DMS53 treated with DMSO at 0.1 percent for 48 hours (cell line): ENCODE measurements around the gene FOXP1.

Experiments used
- DNase-seq: peaks from one replicate; lab custom pipeline; 2025; ENCODE audit not compliant: unreplicated experiment; lab: John Stamatoyannopoulos, UW

Gene FOXP1

GRCh38 chr3:71090207-71090606 lies 493.3 kb downstream of the FOXP1 start:
- no peak for DNase-seq

- no peak for DNase-seq
Measured at GRCh38 chr3:71089271-71089847, 494.2 kb downstream of the FOXP1 start.

- no peak for DNase-seq
Measured at GRCh38 chr3:71088742-71089141, 494.8 kb downstream of the FOXP1 start.

DNA sequence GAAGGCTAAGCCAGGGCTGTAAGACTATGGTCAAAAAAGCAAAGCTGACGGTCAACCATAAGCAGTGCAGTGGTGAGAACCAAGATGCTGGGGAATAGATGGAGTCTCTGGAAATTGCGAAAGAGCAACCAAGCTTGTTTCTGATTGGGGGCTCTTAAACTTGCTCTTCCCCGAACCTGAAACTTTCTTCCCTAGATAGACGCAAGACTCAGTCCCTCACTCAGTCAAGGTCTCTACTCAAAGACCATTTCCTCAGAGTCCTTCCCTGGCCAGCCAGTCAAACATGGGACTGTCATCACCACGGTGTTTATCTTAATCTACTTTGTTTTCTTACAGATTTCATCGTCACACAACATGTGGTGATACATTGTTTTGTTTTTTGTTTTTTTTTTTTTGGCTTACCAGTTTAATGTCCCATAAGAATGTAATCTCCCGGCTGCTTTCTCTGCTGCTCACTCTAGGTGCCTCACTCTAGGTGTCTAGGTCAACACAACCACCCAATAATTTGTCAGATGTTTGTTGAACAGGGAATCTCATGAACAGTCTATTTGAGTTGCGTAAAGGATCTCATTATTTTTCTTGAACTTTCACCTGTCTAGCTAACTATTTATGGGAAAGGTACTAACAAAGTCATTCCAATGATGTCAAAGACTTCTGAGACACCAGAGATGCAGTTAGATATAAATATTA lies 495.4 kb downstream of the FOXP1 start:
- DNase-seq: no peak

GRCh38 chr3:71087143-71088018 lies 496.1 kb downstream of the FOXP1 start:
- DNase-seq: no peak

GRCh38 chr3:71086777-71087142 lies 496.8 kb downstream of the FOXP1 start:
- DNase-seq: no peak

GRCh38 chr3:71083726-71084131 lies 499.8 kb downstream of the FOXP1 start:
- no peak for DNase-seq

DNA sequence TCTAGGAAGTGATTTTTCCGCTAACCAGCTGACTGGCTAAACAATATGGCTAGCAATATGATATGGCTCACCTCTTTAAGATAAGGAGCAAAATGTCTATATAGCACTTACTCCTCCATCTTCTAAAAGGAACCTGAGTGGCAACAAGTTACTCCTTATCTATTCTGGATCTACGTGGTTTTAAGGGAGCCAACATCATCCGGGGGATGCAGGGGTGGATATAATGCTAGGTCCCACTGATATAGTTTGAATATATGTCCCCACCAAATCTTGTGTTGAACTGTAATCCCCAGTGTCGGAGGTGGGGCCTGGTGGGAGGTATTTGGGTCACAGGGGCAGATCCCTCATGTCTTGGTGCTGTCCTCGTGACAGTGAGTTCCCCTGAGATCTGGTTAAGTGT lies 500.7 kb downstream of the FOXP1 start:
- DNase-seq: no peak

GRCh38 chr3:71080517-71081083 lies 502.9 kb downstream of the FOXP1 start:
- DNase-seq: no peak

DNA sequence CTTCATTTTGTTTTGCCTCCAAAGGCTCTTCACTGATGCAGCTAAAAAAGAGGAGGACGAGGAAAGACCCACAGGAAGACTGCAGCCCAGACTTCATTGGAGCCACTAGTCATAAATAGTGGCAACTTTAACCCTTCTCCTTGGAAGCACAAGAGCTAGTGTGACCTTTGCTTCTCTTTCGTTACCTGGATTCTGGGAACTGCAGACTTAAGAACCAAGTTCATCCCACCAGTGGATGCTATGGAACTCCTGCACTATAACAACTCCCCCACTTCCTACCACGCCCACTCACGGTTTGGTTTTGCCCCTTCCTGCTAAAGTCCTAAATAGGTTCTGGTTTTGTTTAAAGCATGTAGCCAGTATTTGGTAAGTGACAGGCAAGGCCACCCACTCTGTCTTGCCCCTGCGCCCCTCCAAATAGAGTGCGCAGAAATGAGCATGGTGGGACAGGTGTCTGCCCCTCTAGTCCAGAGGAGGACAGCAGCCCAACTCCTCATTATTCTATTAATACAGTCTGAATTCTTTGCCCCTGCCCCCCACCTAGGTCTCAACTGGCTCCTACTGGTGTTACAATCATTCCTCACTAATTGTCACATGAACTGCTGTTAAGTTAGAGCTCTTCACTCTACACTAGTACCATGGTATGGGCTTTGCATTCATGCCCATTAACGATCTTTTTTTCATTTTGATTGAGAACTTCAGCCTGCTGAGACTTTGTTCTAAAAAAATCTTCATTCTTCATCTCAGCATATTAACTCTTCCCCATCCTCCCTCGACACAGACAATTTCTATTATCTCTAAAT lies 504.6 kb downstream of the FOXP1 start:
- DNase-seq: no peak

- no peak for DNase-seq
Measured at GRCh38 chr3:71078199-71078598, 505.3 kb downstream of the FOXP1 start.

- DNase-seq: no peak
Measured at GRCh38 chr3:71077070-71077469, 506.5 kb downstream of the FOXP1 start.

DNA sequence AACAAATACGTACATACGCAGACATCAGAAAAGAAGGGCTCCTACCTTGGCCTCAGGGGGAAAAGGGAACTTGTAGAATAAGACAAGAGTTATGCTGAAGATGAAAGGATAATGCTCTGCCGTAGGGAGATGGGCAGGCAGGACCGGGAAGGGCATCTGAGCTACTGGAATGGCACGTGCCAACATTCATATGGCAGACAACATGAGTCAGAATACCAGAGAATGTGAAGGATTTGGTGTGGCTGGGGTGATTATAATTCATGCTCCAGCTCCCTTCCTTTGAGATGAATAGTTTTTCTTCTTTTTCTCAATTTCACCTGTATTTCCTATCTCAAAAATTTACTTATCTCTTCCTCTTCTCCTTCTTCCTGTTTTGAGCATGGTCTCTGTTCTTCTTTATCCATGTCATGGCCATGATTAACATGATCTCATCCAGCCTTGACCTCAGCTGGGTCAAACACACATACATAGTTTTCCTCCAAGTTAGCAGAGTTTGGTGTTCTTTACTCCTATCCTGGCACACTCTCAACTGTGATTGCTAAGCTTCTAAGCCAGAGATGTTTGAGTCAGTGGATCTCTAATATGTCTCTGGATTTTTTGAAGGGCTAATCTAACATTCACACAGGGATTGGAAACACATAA lies 507.0 kb downstream of the FOXP1 start:
- DNase-seq: no peak

GRCh38 chr3:71075494-71075893 lies 508.0 kb downstream of the FOXP1 start:
- DNase-seq: no peak

DNA sequence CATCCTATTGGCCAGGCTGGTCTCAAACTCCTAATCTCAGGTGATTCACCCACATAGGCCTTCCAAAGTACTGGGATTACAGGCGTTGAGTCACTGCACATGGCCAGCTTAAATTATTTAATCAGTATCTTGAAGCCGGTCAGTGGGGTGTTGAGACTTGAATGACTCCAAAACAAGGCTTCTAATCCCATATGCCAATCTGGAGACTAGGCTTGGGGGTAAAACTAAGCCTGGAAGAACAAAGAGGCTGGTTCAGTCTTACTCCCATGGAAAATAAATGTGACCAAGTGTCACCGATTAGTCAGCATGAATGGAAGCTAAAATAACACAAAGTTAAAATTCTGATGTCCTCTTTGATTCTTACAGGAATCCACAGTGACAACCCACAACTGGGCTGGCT lies 509.1 kb downstream of the FOXP1 start:
- no peak for DNase-seq

- no peak for DNase-seq
Measured at GRCh38 chr3:71072986-71073385, 510.5 kb downstream of the FOXP1 start.

DNA sequence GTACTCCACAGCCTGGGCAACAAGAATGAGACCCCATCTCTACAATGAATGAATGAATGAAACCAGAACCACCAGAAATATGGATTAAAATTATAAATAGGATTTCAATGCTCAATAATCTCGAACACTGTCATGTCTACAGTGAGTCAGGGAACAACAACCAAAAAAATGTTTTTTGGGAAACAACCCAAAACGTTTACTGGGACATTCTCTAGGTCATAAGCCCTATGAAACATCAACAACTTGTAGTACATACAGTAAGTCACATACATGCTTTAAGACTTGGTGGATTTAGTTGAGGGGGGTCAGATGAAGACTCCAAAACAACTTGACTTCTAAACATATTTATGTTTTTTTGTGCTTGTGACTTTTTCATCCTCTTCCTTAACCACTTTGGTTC lies 511.2 kb downstream of the FOXP1 start:
- no peak for DNase-seq

- no peak for DNase-seq
Measured at GRCh38 chr3:71070497-71071463, 512.7 kb downstream of the FOXP1 start.

- DNase-seq: no peak
Measured at GRCh38 chr3:71069797-71070196, 513.7 kb downstream of the FOXP1 start.
